GM20431 (cell line): ENCODE results near the gene MRPL46.
"Not testable (repeated sequence)": the region's sequence is repeated elsewhere in the genome, so short reads cannot be mapped to it uniquely, and the experiment has no call there.

ENCODE experiments used
- in situ Hi-C: fragments of 300-500 bp; cut with MseI, MboI; formaldehyde crosslinking; loops from one replicate; pipeline ENCODE4 v1.15.0; 2020; ENCODE audit warnings: low sequenced_read_pairs; ENCODE audit not compliant: unreplicated experiment

The MRPL46 gene

GRCh38 chr15:88480981-88481380, 13.8 kb upstream of the MRPL46 start:
- in situ Hi-C loops = no loop called here

- in situ Hi-C loops = no loop called here
These were observed 12.0 kb upstream of the MRPL46 start for GRCh38 chr15:88479169-88479568.

GRCh38 chr15:88477904-88478303, 10.7 kb upstream of the MRPL46 start:
- in situ Hi-C loops = no loop called here

GRCh38 chr15:88477126-88477525, 9.9 kb upstream of the MRPL46 start:
- in situ Hi-C loops = no loop called here

GRCh38 chr15:88476635-88477060, 9.5 kb upstream of the MRPL46 start:
- in situ Hi-C loops = no loop called here

GRCh38 chr15:88473661-88474293, 6.6 kb upstream of the MRPL46 start:
- in situ Hi-C loops = not testable (repeated sequence)

- in situ Hi-C loops = no loop called here
These were observed 5.0 kb upstream of the MRPL46 start for GRCh38 chr15:88472225-88472624.

DNA sequence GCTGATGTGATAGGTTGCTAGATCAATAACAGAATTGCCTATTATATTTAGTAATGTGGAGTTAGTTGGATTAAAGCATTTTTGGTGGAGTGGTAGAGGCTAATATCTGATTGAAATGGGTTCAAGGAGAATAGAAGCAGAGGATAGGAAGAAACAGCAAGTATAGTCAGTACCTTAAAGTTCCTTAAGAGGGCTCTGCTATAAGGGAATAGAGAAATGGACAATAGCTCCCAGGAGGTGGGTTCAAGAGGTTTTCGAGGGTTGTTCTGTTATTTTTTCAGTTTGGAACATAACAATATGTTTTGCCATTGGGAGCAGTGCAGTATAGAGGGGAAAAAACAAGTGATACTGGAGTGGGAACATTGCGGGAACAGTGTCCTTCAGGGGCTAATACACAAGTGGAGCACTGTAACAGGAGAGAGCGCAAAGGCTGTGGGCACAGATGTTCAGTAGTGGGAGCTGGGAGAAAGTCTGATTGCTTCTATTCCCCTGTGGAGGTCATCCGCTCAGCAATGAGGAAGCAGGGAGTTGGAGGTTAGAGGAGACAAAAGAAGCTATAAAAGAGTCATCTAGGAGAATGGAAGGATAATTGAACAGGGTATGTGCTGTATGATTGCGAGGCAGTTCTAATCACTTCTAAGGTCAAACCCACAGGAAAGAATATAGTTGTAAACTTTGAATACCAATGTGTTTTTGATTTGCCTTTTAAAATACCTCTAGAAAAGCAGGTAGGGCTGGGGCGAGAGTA, 3.6 kb upstream of the MRPL46 start:
- in situ Hi-C loops = no loop called here

DNA sequence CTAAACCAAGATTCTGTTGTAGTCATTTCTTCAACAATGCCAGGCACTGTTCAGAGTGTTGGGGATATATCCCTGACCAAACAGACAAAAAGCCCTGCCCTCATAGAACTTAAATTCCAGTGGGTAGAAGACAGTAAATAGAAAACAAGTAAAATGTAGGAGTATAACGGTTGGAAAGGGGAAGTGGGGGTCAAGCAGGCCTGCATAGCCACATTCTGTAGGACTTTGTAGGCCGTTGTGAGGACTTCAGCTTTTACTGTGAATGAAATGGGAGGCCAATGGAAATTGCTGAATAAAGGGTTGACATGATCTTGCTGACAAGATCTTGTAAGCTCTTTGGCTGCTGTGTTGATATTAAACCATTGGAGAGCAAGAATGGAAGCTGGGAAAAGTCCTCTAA, 2.1 kb upstream of the MRPL46 start:
- in situ Hi-C loops = no loop called here

DNA sequence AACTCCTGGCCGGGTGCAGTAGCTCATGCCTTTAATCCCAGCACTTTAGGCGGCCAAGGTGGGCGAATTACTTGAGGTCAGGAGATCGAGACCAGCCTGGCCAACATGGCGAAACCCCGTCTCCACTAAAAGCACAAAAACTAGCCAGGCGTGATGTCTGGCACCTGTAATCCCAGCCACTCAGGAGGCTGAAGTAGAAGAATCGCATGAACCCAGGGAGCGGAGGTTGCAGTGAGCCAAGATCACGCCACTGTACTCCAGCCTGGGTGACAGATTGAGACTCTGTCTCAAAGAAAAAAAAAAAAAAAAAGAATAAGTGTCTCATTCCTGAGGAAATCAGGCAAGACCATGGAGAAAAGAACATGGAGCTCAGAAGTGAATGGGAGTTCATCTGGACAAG, 1.5 kb upstream of the MRPL46 start:
- in situ Hi-C loops = not testable (repeated sequence)

DNA sequence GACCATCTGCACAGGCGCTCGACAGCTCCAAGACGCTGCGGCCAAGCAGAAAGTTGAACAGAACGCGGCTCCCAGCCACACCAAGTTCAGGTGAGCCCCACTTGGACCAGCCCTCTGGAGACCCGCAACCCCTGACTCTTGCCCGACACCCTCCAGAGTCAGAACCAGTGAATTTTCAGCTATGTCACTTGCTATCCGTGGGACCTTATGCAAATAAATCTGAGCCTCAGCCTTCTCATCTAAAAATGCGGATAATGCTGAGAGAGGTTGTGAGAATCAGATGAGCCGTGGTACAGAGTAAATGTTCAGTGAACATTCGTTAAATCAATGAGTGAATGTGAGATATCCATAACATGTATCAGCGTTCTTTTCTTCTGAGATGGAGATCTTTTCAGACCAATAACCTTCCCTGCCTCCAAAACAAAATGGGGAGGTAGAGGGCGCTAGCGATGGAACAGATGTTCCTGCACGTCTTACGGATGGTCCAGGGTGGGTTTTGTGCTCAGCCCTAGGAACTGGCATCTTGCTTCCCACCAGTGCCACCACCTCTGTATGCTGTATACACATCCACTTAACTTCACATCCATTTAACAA, 844 bp upstream of the MRPL46 start:
- in situ Hi-C loops = no loop called here

DNA sequence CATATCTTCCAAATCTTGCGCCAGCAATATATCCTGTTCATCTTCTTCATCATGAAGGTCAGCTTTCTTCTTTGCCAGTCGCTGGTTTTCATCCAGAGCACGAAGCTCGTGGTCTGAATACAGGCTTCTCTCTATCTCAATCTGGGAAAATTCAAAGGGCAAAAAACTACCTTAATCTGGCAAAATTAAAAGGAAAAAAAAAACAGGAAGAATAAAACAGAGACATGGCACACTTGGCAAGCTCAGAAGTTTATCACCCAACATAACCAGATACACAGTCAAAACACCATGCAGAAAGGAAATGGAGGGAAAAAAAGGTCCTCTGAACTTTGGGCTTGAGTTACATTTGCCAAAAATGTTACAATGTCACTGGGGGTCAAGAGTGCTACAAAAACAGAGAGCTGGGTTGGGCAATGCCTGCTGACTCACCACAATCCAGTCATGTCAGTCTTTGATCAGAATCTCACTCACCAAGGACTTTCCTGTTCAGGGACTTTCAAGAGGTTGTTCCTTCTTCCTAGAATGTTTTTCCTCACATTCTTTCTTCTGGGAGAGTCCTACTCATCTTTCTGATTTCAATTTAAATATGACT, 1.5 kb downstream of the MRPL46 start:
- in situ Hi-C loops = no loop called here

- in situ Hi-C loops = no loop called here
These were observed 3.2 kb downstream of the MRPL46 start for GRCh38 chr15:88463870-88464532.

GRCh38 chr15:88456733-88457132, 10.5 kb downstream of the MRPL46 start:
- in situ Hi-C loops = no loop called here

GRCh38 chr15:88454867-88455810, 12.0 kb downstream of the MRPL46 start:
- in situ Hi-C loops = no loop called here

GRCh38 chr15:88454236-88454635, 13.0 kb downstream of the MRPL46 start:
- in situ Hi-C loops = no loop called here

GRCh38 chr15:88453651-88454050, 13.5 kb downstream of the MRPL46 start:
- in situ Hi-C loops = no loop called here

DNA sequence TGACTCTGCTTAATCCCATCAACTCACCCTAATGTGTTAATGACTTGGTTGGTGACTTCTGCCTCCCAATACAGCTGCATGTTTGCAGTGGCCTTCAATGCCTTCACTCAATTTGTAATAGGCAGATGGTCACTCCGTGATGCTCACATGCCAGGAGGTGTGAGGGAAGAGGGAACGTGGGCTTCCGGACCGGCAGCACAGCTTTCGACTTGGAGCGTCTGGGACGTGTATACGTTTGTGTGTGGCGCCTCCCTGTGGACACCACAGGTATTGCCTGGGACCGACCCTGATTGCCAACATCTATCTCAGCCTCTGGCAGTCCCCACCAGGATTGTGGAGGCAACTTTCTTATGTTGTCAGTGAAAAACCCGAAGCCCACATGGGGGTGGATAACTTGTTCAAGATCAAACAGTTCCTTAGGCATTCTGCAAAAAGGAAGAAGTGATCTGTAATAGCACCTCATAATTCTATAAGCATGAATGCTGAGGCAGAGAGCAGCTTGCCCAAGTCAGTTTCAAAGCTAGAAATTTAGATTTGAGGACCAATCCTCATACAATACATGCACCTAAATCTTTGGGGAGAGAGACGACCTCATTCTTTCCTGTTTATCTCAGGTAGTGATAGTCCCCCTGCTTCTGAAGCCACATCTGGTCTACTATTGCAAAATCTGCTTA, 16.9 kb downstream of the MRPL46 start:
- in situ Hi-C loops = no loop called here

DNA sequence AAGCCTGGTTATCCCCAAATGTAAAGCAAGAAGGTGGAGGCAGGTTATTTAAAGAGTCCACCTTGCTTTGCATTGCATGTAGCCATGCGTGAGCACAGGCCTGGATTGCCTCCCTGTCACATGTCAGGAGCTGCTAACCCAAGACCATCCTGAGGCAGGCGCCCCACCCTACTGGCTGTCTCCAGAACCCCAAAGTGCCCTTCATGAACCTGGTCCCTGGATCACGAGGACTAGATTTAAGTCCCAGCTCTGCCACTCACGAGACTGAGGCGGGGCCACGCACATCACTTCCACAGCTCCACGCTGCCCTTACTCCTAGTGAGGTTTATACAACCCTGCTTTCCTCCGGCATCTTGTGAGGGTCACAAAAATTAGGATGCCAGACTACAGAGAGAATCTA, 17.6 kb downstream of the MRPL46 start:
- in situ Hi-C loops = no loop called here
